Keratinocyte (primary cell): ENCODE results near the gene TMOD1. TPM values are rescaled to one million over a fixed set of nuclear protein-coding genes. Genes with fewer than 3 reads are reported as not detected.
"Not testable (repeated sequence)": the region's sequence is repeated elsewhere in the genome, so short reads cannot be mapped to it uniquely, and the experiment has no call there.

Source experiments
- DNase-seq: peaks from one replicate; pipeline ENCODE4 v3.0.0-alpha.2; 2011; ENCODE audit warnings: low read depth, missing footprints, low spot score
- FAIRE-seq: peaks from 2 replicates; lab custom pipeline; 2011; peaks lifted over from hg19 to GRCh38; lab: Jason Lieb, UNC
- H2AFZ ChIP-seq: 2 replicates; pipeline ENCODE4 v1.6.0; 2012; ENCODE audit warnings: low read length, control low read depth, inconsistent platforms; ENCODE audit not compliant: control insufficient read depth
- H3K27ac ChIP-seq: 2 replicates; pipeline ENCODE4 v1.5.1; 2011; ENCODE audit warnings: low read length; ENCODE audit not compliant: control insufficient read depth, insufficient read depth
- H3K27me3 ChIP-seq: 3 replicates; pipeline ENCODE4 v1.6.0; 2011; ENCODE audit warnings: low read length; ENCODE audit not compliant: control insufficient read depth, insufficient read depth; ENCODE audit errors: extremely low read depth
- H3K36me3 ChIP-seq, 2 experiments: 2 replicates in 1 of 2; 3 replicates in 1 of 2; pipeline ENCODE4 v1.5.1; 2011; ENCODE audit warnings: low read length in 2 of 2, mild to moderate bottlenecking in 1 of 2; ENCODE audit not compliant: control insufficient read depth in 2 of 2, insufficient read depth in 2 of 2; ENCODE audit errors: extremely low read depth in 1 of 2
- H3K4me1 ChIP-seq: 3 replicates; pipeline ENCODE4 v1.5.1; 2011; ENCODE audit warnings: low read length; ENCODE audit not compliant: control insufficient read depth, insufficient read depth; ENCODE audit errors: extremely low read depth
- H3K4me2 ChIP-seq: 3 replicates; pipeline ENCODE4 v1.6.0; 2011; ENCODE audit warnings: low read depth, low read length; ENCODE audit not compliant: control insufficient read depth, insufficient read depth; ENCODE audit errors: extremely low read depth
- H3K4me3 ChIP-seq, 3 experiments: fragments of 200-600 bp in 1 of 3; sonication (generic) in 1 of 3; 2 replicates in 2 of 3; 3 replicates in 1 of 3; pipeline ENCODE4 v1.5.1; 2011 to 2016; ENCODE audit warnings: low read length in 3 of 3, mild to moderate bottlenecking in 3 of 3, control low read depth in 2 of 3, inconsistent platforms in 1 of 3, low read depth in 1 of 3, mixed read lengths in 1 of 3, mixed run types in 1 of 3, moderate library complexity in 1 of 3; ENCODE audit not compliant: control insufficient read depth in 2 of 3, insufficient read depth in 2 of 3; ENCODE audit errors: extremely low read depth in 1 of 3
- H3K79me2 ChIP-seq: 2 replicates; pipeline ENCODE4 v1.6.0; 2012; ENCODE audit warnings: low read length; ENCODE audit not compliant: control insufficient read depth, insufficient read depth
- H3K9ac ChIP-seq: 3 replicates; pipeline ENCODE4 v1.6.0; 2011; ENCODE audit warnings: low read length; ENCODE audit not compliant: control insufficient read depth, insufficient read depth; ENCODE audit errors: extremely low read depth
- H3K9me1 ChIP-seq: 3 replicates; pipeline ENCODE4 v1.6.0; 2011; ENCODE audit warnings: low read length; ENCODE audit not compliant: control insufficient read depth, insufficient read depth; ENCODE audit errors: extremely low read depth
- H3K9me3 ChIP-seq: 2 replicates; pipeline ENCODE4 v1.5.1; 2012; ENCODE audit warnings: low read depth, low read length; ENCODE audit not compliant: control insufficient read depth
- H4K20me1 ChIP-seq: 3 replicates; pipeline ENCODE4 v1.6.0; 2011; ENCODE audit warnings: low read length; ENCODE audit not compliant: control insufficient read depth, insufficient read depth; ENCODE audit errors: extremely low read depth
- CTCF ChIP-seq, 3 experiments: IDR thresholded peaks in 1 of 3; conservative IDR thresholded peaks in 1 of 3; optimal IDR thresholded peaks in 1 of 3; 2 replicates in 2 of 3; 3 replicates in 1 of 3; pipeline versions ENCODE3 to v1.5.1; 2011; ENCODE audit warnings: low read length in 3 of 3, mild to moderate bottlenecking in 3 of 3, moderate library complexity in 2 of 3, control low read depth in 1 of 3, inconsistent platforms in 1 of 3; ENCODE audit not compliant: insufficient read depth in 2 of 3; ENCODE audit errors: extremely low read depth in 1 of 3
- EZH2 ChIP-seq: IDR thresholded peaks from one replicate; pipeline ENCODE4 v1.6.1; 2012; ENCODE audit warnings: inconsistent platforms, mild to moderate bottlenecking, low read length, moderate library complexity
- dilution Hi-C: fragments of 300-500 bp; cut with MboI; formaldehyde crosslinking; loops from one replicate; pipeline ENCODE4 v1.7.0; 2020; ENCODE audit warnings: low sequenced_read_pairs; ENCODE audit not compliant: extremely low pct_ligation_motif_present
- polyA plus RNA-seq, 5 experiments: library from polyadenylated mRNA; depleted of rRNA in 3 of 5; stranded (reverse) in 3 of 5; stranded (forward) in 1 of 5; unstranded in 1 of 5; fragments of >200 nt; gene quantifications; 1 replicate in 1 of 5; 2 replicates in 3 of 5; 3 replicates in 1 of 5; pipeline versions ENCODE4 v1.2.1 to v1.2.3, GENCODE V29; 2011 to 2012; ENCODE audit warnings: missing spikeins in 2 of 5, low read depth in 1 of 5, low replicate concordance in 1 of 5

Gene TMOD1
- polyA plus RNA-seq, 1 donor (not counting 4 experiments of a cell fraction or from before 2014, with no cell fraction given) = not detected

- no peaks in the 10 kb centered on the region for H3K9me3 ChIP-seq
- H3K36me3 ChIP-seq = no peaks in the 10 kb centered on the region
- no peak overlapping the region for H3K9ac ChIP-seq
- H3K4me1 ChIP-seq = no peaks in the 10 kb centered on the region
- no peak overlapping the region for H3K27ac ChIP-seq
- DNase-seq = no peak
- no peak overlapping the region for H3K4me2 ChIP-seq
- no peak overlapping the region for H3K4me3 ChIP-seq
- FAIRE-seq = no peak
- dilution Hi-C loops = no loop called here
- H3K79me2 ChIP-seq = no peaks in the 10 kb centered on the region
- TF ChIP-seq CTCF (optimal IDR thresholded peaks at IDR 0.05 in 1 of 3, IDR thresholded peaks at IDR 0.05 in 1 of 3, conservative IDR thresholded peaks at IDR 0.05 in 1 of 3; ENCODE audit: extremely low read depth in 1 of 3, insufficient read depth in 2 of 3, low read length in 3 of 3) (no peak), EZH2 (no peak)
- H3K9me1 ChIP-seq = no peaks in the 10 kb centered on the region
- H2AFZ ChIP-seq = no peak overlapping the region
- no peaks in the 10 kb centered on the region for H4K20me1 ChIP-seq
- H3K27me3 ChIP-seq = no peaks in the 10 kb centered on the region
Observed at GRCh38 chr9:97578846-97579245, 77.4 kb downstream of the TMOD1 start.

GRCh38 chr9:97579914-97580313 is 78.4 kb downstream of the TMOD1 start:
- no peak for FAIRE-seq
- no peaks in the 10 kb centered on the region for H4K20me1 ChIP-seq
- no peak for DNase-seq
- H2AFZ ChIP-seq = no peak overlapping the region
- no peak overlapping the region for H3K9ac ChIP-seq
- H3K4me1 ChIP-seq = no peaks in the 10 kb centered on the region
- H3K36me3 ChIP-seq = no peaks in the 10 kb centered on the region
- no peaks in the 10 kb centered on the region for H3K79me2 ChIP-seq
- TF ChIP-seq EZH2 (no peak), CTCF (optimal IDR thresholded peaks at IDR 0.05 in 1 of 3, IDR thresholded peaks at IDR 0.05 in 1 of 3, conservative IDR thresholded peaks at IDR 0.05 in 1 of 3; ENCODE audit: extremely low read depth in 1 of 3, insufficient read depth in 2 of 3, low read length in 3 of 3) (no peak)
- H3K27me3 ChIP-seq = no peaks in the 10 kb centered on the region
- no peaks in the 10 kb centered on the region for H3K9me3 ChIP-seq
- dilution Hi-C loops = no loop called here
- H3K4me3 ChIP-seq = no peak overlapping the region
- H3K4me2 ChIP-seq = no peak overlapping the region
- no peaks in the 10 kb centered on the region for H3K9me1 ChIP-seq
- no peak overlapping the region for H3K27ac ChIP-seq

- H3K4me1 ChIP-seq, H3K9me3 ChIP-seq, H3K9ac ChIP-seq, FAIRE-seq, H3K27me3 ChIP-seq, H3K36me3 ChIP-seq, H3K9me1 ChIP-seq, H3K79me2 ChIP-seq, dilution Hi-C loops, H3K4me2 ChIP-seq, H3K27ac ChIP-seq, H2AFZ ChIP-seq, H3K4me3 ChIP-seq, H4K20me1 ChIP-seq, DNase-seq: not testable (repeated sequence)
Observed at GRCh38 chr9:97581590-97581989, 80.1 kb downstream of the TMOD1 start.

- H3K4me1 ChIP-seq, H3K27me3 ChIP-seq, dilution Hi-C loops, H3K27ac ChIP-seq, H4K20me1 ChIP-seq, H3K36me3 ChIP-seq, H3K9ac ChIP-seq, DNase-seq, H3K4me3 ChIP-seq, H3K9me3 ChIP-seq, H3K4me2 ChIP-seq, H2AFZ ChIP-seq, H3K9me1 ChIP-seq, FAIRE-seq, H3K79me2 ChIP-seq: not testable (repeated sequence)
Observed at GRCh38 chr9:97584778-97585177, 83.3 kb downstream of the TMOD1 start.
